ENCODE results near the gene ROBO1. TPM values are rescaled to one million over a fixed set of nuclear protein-coding genes. Genes with fewer than 3 reads are reported as not detected.

The ROBO1 gene
- total RNA-seq (under 1 TPM; 0.36 to 0.69 TPM), total RNA-seq (0 to 2.4 (median 0.17) reads per million in 172 experiments)
- polyA plus RNA-seq (2013, experiment 1 of 2): 0.14 TPM
- 1.2 TPM for polyA plus RNA-seq (2013, experiment 2 of 2)

DNA sequence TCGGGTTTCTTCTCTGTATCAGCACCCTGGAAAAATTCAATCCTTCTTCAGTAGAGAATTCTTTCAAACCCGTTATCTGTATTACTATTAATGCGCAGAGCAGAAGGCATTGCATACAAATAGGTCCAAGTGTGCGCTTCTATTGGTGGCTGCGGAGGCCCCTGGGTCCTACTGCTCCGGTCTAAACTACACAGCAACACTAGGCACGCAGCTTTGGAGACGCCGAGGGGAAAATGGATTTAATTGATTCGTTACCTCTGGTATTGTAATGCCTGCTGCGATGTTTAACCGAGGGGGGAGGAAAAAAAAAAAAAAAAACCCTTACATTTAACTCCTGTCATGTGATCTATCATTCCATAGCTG, at the start of gene ROBO1:
ROBO1 (minus strand) TSS at position 94 of the 363 bp plus-strand sequence.
- Histone ChIP-seq H3K36me3 (ENCODE audit: insufficient read depth, low read length) (no peaks in the 10 kb centered on the region), H3K27me3 (ENCODE audit: control insufficient read depth in 1 of 2, insufficient read depth in 2 of 2, low read length in 2 of 2) (peaks cover 10 to 17% of the 10 kb centered on the region in 2 experiments), H3K4me1 (ENCODE audit: insufficient read depth, low read length) (no peaks in the 10 kb centered on the region), H3K4me3 (ENCODE audit: low read length) (no peak within 1 kb of the TSS), H3K27ac (ENCODE audit: low read depth in 1 of 2, low read length in 2 of 2) (no peak within 1 kb of the TSS), H3K9me3 (ENCODE audit: control insufficient read depth in 1 of 2, insufficient read depth in 1 of 2, low read length in 2 of 2) (peaks cover 0 to 11% of the 10 kb centered on the region in 2 experiments)
- H3K36me3 Mint-ChIP-seq (ENCODE audit: low read depth): no peaks in the 10 kb centered on the region
- TF ChIP-seq, protein P1, sequence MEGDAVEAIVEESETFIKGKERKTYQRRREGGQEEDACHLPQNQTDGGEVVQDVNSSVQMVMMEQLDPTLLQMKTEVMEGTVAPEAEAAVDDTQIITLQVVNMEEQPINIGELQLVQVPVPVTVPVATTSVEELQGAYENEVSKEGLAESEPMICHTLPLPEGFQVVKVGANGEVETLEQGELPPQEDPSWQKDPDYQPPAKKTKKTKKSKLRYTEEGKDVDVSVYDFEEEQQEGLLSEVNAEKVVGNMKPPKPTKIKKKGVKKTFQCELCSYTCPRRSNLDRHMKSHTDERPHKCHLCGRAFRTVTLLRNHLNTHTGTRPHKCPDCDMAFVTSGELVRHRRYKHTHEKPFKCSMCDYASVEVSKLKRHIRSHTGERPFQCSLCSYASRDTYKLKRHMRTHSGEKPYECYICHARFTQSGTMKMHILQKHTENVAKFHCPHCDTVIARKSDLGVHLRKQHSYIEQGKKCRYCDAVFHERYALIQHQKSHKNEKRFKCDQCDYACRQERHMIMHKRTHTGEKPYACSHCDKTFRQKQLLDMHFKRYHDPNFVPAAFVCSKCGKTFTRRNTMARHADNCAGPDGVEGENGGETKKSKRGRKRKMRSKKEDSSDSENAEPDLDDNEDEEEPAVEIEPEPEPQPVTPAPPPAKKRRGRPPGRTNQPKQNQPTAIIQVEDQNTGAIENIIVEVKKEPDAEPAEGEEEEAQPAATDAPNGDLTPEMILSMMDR (IDR thresholded peaks at IDR 0.05): no peak
- DNase-seq (no peak), ATAC-seq (ENCODE audit: poor library complexity) (no peak)
- H3K4me3 Mint-ChIP-seq: no peak within 1 kb of the TSS
- H3K4me1 Mint-ChIP-seq (ENCODE audit: low read depth): no peaks in the 10 kb centered on the region
- H3K27me3 Mint-ChIP-seq: peaks cover 11% of the 10 kb centered on the region
- ChIA-PET POLR2A (no interaction called here), CTCF (no interaction called here)
- peaks cover 4% of the 10 kb centered on the region for H3K9me3 Mint-ChIP-seq
- intact Hi-C loops (cut with DNase I, micrococcal nuclease): no loop called here
- H3K27ac Mint-ChIP-seq: no peak within 1 kb of the TSS

DNA sequence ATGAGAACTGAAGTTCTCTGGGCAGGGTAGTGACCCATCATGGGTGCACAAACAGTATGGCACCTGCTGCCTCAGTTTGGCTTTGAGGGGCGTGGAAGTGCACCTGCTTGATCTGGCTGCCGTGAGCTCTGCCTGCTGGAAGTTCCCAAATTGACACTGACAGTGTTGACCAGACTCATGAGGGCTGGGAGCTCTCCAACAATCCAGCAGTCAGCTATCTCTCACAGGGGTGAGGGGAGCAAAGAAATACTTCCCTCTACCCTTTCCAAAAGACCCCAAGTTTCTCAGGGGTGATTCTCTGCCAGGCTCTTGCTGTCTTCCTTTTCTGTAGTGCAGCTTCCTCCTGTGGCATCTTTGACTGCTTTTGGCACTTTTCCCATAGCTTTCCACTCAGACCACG, 49.4 kb upstream of the ROBO1 start:
- H3K36me3 ChIP-seq (ENCODE audit: insufficient read depth, low read length): no peaks in the 10 kb centered on the region
- ChIA-PET CTCF (no interaction called here), POLR2A (no interaction called here)
- intact Hi-C loops (cut with DNase I, micrococcal nuclease): no loop called here
- no peak for DNase-seq
- Mint-ChIP-seq H3K4me1 (ENCODE audit: low read depth) (no peaks in the 10 kb centered on the region), H3K27ac (no peak overlapping the region), H3K9me3 (peaks cover 24% of the 10 kb centered on the region), H3K4me3 (no peak overlapping the region), H3K36me3 (ENCODE audit: low read depth) (no peaks in the 10 kb centered on the region), H3K27me3 (no peaks in the 10 kb centered on the region)
- no peaks in the 10 kb centered on the region for H3K4me1 ChIP-seq (ENCODE audit: insufficient read depth, low read length)
- H3K27me3 ChIP-seq (ENCODE audit: control insufficient read depth in 1 of 2, insufficient read depth in 2 of 2, low read length in 2 of 2): no peaks in the 10 kb centered on the region
- TF ChIP-seq, protein P1 (IDR thresholded peaks at IDR 0.05): no peak
- H3K27ac ChIP-seq (ENCODE audit: low read depth in 1 of 2, low read length in 2 of 2): no peak overlapping the region
- no peak for ATAC-seq (ENCODE audit: poor library complexity)
- no peak overlapping the region for H3K4me3 ChIP-seq (ENCODE audit: low read length)
- H3K9me3 ChIP-seq (ENCODE audit: control insufficient read depth in 1 of 2, insufficient read depth in 1 of 2, low read length in 2 of 2): peaks cover 10 to 12% of the 10 kb centered on the region in 2 experiments

DNA sequence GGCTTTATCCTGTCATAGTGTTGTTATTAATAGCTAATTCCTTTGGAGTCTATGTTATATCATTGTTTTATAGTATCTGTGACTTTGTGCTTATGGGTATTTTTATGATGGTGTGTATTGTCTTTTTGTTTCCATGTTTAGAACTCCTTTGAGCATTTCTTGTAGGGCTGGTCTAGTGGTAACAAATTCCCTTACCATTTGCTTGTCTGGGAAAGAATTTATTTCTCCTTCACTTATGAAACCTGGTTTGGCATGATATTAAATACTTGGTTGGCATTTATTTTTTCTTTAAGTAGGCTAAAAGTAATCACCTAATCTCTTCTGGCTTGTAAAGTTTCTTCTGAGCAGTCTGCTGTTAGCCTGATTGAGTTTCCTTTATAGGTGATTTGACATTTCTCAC, 47.7 kb upstream of the ROBO1 start:
- Histone ChIP-seq H3K36me3 (ENCODE audit: insufficient read depth, low read length) (no peaks in the 10 kb centered on the region), H3K9me3 (ENCODE audit: control insufficient read depth in 1 of 2, insufficient read depth in 1 of 2, low read length in 2 of 2) (peaks cover 10 to 12% of the 10 kb centered on the region in 2 experiments), H3K4me3 (ENCODE audit: low read length) (no peak overlapping the region), H3K27ac (ENCODE audit: low read depth in 1 of 2, low read length in 2 of 2) (no peak overlapping the region), H3K4me1 (ENCODE audit: insufficient read depth, low read length) (no peaks in the 10 kb centered on the region), H3K27me3 (ENCODE audit: control insufficient read depth in 1 of 2, insufficient read depth in 2 of 2, low read length in 2 of 2) (no peaks in the 10 kb centered on the region)
- ChIA-PET POLR2A (no interaction called here), CTCF (no interaction called here)
- TF ChIP-seq, protein P1 (IDR thresholded peaks at IDR 0.05): no peak
- ATAC-seq (ENCODE audit: poor library complexity) (no peak), DNase-seq (no peak)
- H3K36me3 Mint-ChIP-seq (ENCODE audit: low read depth): no peaks in the 10 kb centered on the region
- H3K27me3 Mint-ChIP-seq: no peaks in the 10 kb centered on the region
- no peaks in the 10 kb centered on the region for H3K4me1 Mint-ChIP-seq (ENCODE audit: low read depth)
- H3K9me3 Mint-ChIP-seq: peaks cover 20% of the 10 kb centered on the region
- no peak overlapping the region for H3K27ac Mint-ChIP-seq
- intact Hi-C loops (cut with DNase I, micrococcal nuclease): no loop called here
- no peak overlapping the region for H3K4me3 Mint-ChIP-seq

Data from CD4-positive, alpha-beta T cell (primary cell).